GM12878 (cell line): ENCODE data around the gene DEUP1. TPM values are rescaled to one million over a fixed set of nuclear protein-coding genes. Genes with fewer than 3 reads are reported as not detected.

Experiments used
- ATAC-seq: fragments of 200-7000 bp; cut with Tn5 transposase; 3 replicates; pipeline ENCODE4 v1.9.1; 2020; ENCODE audit warnings: mild to moderate bottlenecking, moderate library complexity
- BruUV-seq: library from RNA; stranded (reverse); fragments of 400-500 nt; replicated peaks from 2 replicates; lab custom pipeline; 2021; lab: Mats Ljungman, UMichigan
- CTCF ChIA-PET: fragments of 300-600 bp; sonication (Branson Sonifier 250); formaldehyde crosslinking; extraction: SDS; loops from one replicate; lab custom pipeline; 2021; ENCODE audit warnings: inconsistent platforms; lab: Yijun Ruan, JAX
- POLR2A ChIA-PET: fragments of 350-600 bp; formaldehyde crosslinking; extraction: SDS; loops from one replicate; lab custom pipeline; 2021; ENCODE audit warnings: inconsistent platforms; lab: Charles Lee
- RAD21 ChIA-PET: fragments of 300-600 bp; sonication (Branson Sonifier 250); formaldehyde crosslinking; loops from one replicate; lab custom pipeline; 2023; ENCODE audit warnings: antibody characterized with exemption; ENCODE audit not compliant: unreplicated experiment; lab: Charles Lee
- SMC1A ChIA-PET: fragments of 300-600 bp; sonication (Branson Sonifier 250); formaldehyde crosslinking; loops from one replicate; lab custom pipeline; 2023; ENCODE audit not compliant: unreplicated experiment, uncharacterized antibody; lab: Charles Lee
- DNase-seq: peaks from one replicate; pipeline ENCODE4 v3.0.0-alpha.2; 2011; ENCODE audit warnings: low read depth, low spot score
- FAIRE-seq: peaks from 3 replicates; lab custom pipeline; 2011; peaks lifted over from hg19 to GRCh38; lab: Jason Lieb, UNC
- H2AFZ ChIP-seq: 2 replicates; pipeline ENCODE4 v1.6.0; 2011; ENCODE audit warnings: low read depth, low read length, control low read depth; ENCODE audit not compliant: control insufficient read depth
- H3K27ac ChIP-seq: 2 replicates; pipeline ENCODE4 v1.5.1; 2011; ENCODE audit warnings: control low read depth; ENCODE audit not compliant: control insufficient read depth, insufficient read depth
- H3K27me3 ChIP-seq, 2 experiments: replicated peaks in 1 of 2; 2 replicates each; pipeline versions ENCODE4 v1.6.0 to v1.6.1; 2011; ENCODE audit warnings: low read length in 1 of 2; ENCODE audit not compliant: control insufficient read depth in 2 of 2, insufficient read depth in 2 of 2
- H3K36me3 ChIP-seq, 2 experiments: 2 replicates each; pipeline ENCODE4 v1.5.1; 2011; ENCODE audit warnings: low read length in 1 of 2; ENCODE audit not compliant: control insufficient read depth in 2 of 2, insufficient read depth in 2 of 2
- H3K4me1 ChIP-seq: 2 replicates; pipeline ENCODE4 v1.6.1; 2011; ENCODE audit warnings: mild to moderate bottlenecking, low read length, moderate library complexity, mixed read lengths; ENCODE audit not compliant: control insufficient read depth, insufficient read depth
- H3K4me2 ChIP-seq: 2 replicates; pipeline ENCODE4 v1.6.0; 2011; ENCODE audit warnings: control low read depth; ENCODE audit not compliant: control insufficient read depth, insufficient read depth
- H3K4me3 ChIP-seq: fragments of 200-600 bp; sonication (generic); 2 replicates; pipeline ENCODE4 v1.5.1; 2016
- H3K79me2 ChIP-seq: 2 replicates; pipeline ENCODE4 v1.6.0; 2011; ENCODE audit warnings: low read length; ENCODE audit not compliant: control insufficient read depth, insufficient read depth
- H3K9ac ChIP-seq: 2 replicates; pipeline ENCODE4 v1.8.0; 2011; ENCODE audit warnings: low read length, control low read depth, mixed read lengths; ENCODE audit not compliant: control insufficient read depth, insufficient read depth
- H3K9me3 ChIP-seq: replicated peaks from 3 replicates; pipeline ENCODE4 v1.5.1; 2011; ENCODE audit warnings: mild to moderate bottlenecking, low read length; ENCODE audit not compliant: control insufficient read depth, insufficient read depth
- H4K20me1 ChIP-seq: 2 replicates; pipeline ENCODE4 v1.6.0; 2011; ENCODE audit not compliant: control insufficient read depth, insufficient read depth
- FOXM1 ChIP-seq: IDR thresholded peaks from 2 replicates; pipeline ENCODE4 v1.6.1; 2012; ENCODE audit warnings: low read depth, mild to moderate bottlenecking, inconsistent platforms, low read length, moderate library complexity
- IKZF2 ChIP-seq, 2 experiments: fragments of 450-650 bp; IDR thresholded peaks; 2 replicates each; pipeline ENCODE4 v1.6.1; 2017; ENCODE audit warnings: mild to moderate bottlenecking in 2 of 2, moderate library complexity in 2 of 2
- SP1 ChIP-seq: IDR thresholded peaks from one replicate; pipeline ENCODE4 v1.6.1; 2011; ENCODE audit warnings: low read depth, low read length
- ZBTB4 ChIP-seq: fragments of 450-650 bp; formaldehyde crosslinking; IDR thresholded peaks from 2 replicates; pipeline ENCODE4 v1.4.0; 2022; ENCODE audit warnings: mild to moderate bottlenecking, moderate library complexity
- WGBS: methylation state at CpG from one replicate; pipeline ENCODE4 v1.1.6; 2016; ENCODE audit warnings: low lambda C conversion rate; ENCODE audit not compliant: insufficient replicate concordance, insufficient coverage; ENCODE audit errors: missing lambda C conversion rate; 5-methylcytosine and 5-hydroxymethylcytosine counted together
- in situ Hi-C: fragments of 300-500 bp; cut with MboI; formaldehyde crosslinking; loops from 9 replicates; pipeline ENCODE4 v1.14.3; 2018; ENCODE audit warnings: mixed read lengths
- intact Hi-C: fragments of 100-400 bp; cut with micrococcal nuclease; formaldehyde crosslinking; loops from one replicate; pipeline ENCODE4 v1.14.2; 2022; ENCODE audit not compliant: unreplicated experiment
- polyA plus RNA-seq, 11 experiments: library from polyadenylated mRNA; depleted of rRNA in 4 of 11; unstranded in 6 of 11; stranded (reverse) in 5 of 11; fragments of >200 nt; fragmentation: Nextera tagmentation in 4 of 11; fragmentation: Illumina TruSeq in 1 of 11; extraction: Ambion mirVana in 4 of 11; extraction: Trizol in 1 of 11; gene quantifications; 1 replicate in 1 of 11; 2 replicates in 10 of 11; pipeline versions ENCODE4 v1.2.1 to v1.2.3, GENCODE V29; 2011 to 2016; ENCODE audit warnings: inconsistent platforms in 2 of 11, missing spikeins in 2 of 11, low read depth in 1 of 11
- total RNA-seq, 4 experiments: library from RNA; depleted of rRNA in 3 of 4; stranded (reverse); fragments of >200 nt in 3 of 4; fragmentation: Illumina TruSeq in 1 of 4; extraction: Trizol in 1 of 4; gene quantifications; 2 replicates each; pipeline versions ENCODE4 v1.2.1 to v1.2.3, GENCODE V29; 2013 to 2021
- TF ChIP-seq, protein P1 (sequence below): fragments of 450-650 bp; IDR thresholded peaks from 2 replicates; pipeline ENCODE4 v1.6.1; 2018; ENCODE audit warnings: mild to moderate bottlenecking, low read depth, moderate library complexity; ENCODE audit not compliant: partially characterized antibody

DEUP1 gene
- total and polyA plus RNA-seq, 10 of the 15 experiments (the other 5 are each of a cell fraction or from before 2014, with no cell fraction given), result 0.12 TPM; not detected in 9

GRCh38 chr11:93350835-93351234 lies 20.3 kb downstream of the DEUP1 start:
- no peak overlapping the region for H2AFZ ChIP-seq
- no peak overlapping the region for H3K9ac ChIP-seq
- no peaks in the 10 kb centered on the region for H3K4me1 ChIP-seq
- BruUV-seq, result no TSS peak
- 25% methylated on average over 6 of the region's 6 CpGs for WGBS
- DNase-seq, result no peak
- RAD21 ChIA-PET, result no interaction called here
- H3K27me3 ChIP-seq, result no peaks in the 10 kb centered on the region
- TF ChIP-seq, protein P1, sequence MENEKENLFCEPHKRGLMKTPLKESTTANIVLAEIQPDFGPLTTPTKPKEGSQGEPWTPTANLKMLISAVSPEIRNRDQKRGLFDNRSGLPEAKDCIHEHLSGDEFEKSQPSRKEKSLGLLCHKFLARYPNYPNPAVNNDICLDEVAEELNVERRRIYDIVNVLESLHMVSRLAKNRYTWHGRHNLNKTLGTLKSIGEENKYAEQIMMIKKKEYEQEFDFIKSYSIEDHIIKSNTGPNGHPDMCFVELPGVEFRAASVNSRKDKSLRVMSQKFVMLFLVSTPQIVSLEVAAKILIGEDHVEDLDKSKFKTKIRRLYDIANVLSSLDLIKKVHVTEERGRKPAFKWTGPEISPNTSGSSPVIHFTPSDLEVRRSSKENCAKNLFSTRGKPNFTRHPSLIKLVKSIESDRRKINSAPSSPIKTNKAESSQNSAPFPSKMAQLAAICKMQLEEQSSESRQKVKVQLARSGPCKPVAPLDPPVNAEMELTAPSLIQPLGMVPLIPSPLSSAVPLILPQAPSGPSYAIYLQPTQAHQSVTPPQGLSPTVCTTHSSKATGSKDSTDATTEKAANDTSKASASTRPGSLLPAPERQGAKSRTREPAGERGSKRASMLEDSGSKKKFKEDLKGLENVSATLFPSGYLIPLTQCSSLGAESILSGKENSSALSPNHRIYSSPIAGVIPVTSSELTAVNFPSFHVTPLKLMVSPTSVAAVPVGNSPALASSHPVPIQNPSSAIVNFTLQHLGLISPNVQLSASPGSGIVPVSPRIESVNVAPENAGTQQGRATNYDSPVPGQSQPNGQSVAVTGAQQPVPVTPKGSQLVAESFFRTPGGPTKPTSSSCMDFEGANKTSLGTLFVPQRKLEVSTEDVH, result no peak
- no peak for TF ChIP-seq FOXM1
- no peak for TF ChIP-seq SP1
- no peak for TF ChIP-seq ZBTB4 (CRISPR knock-in tag)
- TF ChIP-seq IKZF2 (IDR thresholded peaks at IDR 0.05), result no peak
- no peak overlapping the region for H3K27ac ChIP-seq
- no peak overlapping the region for H3K4me2 ChIP-seq
- no peaks in the 10 kb centered on the region for H4K20me1 ChIP-seq
- FAIRE-seq, result no peak
- H3K36me3 ChIP-seq, result no peaks in the 10 kb centered on the region
- intact Hi-C loops (no loop called here), in situ Hi-C loops (no loop called here)
- POLR2A ChIA-PET, result no interaction called here
- CTCF ChIA-PET, result no interaction called here
- SMC1A ChIA-PET, result no interaction called here
- no peaks in the 10 kb centered on the region for H3K79me2 ChIP-seq
- no peak for ATAC-seq
- H3K9me3 ChIP-seq, result peaks cover 2% of the 10 kb centered on the region; the same call in 1 of the 3 replicates
- no peak overlapping the region for H3K4me3 ChIP-seq
